ENCODE data around the gene MYOM3.
A peak's percentile ranks its signal among the peaks of the same experiment; 100 is the strongest.

The MYOM3 gene

GRCh38 chr1:24095140-24095859 lies 16.6 kb downstream of the MYOM3 start:
- Histone ChIP-seq H3K4me3 (ENCODE audit: low read depth, low read length) (no peak overlapping the region), H3K27me3 (ENCODE audit: control insufficient read depth, insufficient read depth, low read length) (no peaks in the 10 kb centered on the region), H3K9ac (ENCODE audit: low read depth, low read length) (no peak overlapping the region; the same call in 1 of the 2 replicates), H3K4me1 (ENCODE audit: control insufficient read depth, insufficient read depth, low read length) (peaks cover 10% of the 10 kb centered on the region; the same call in 1 of the 2 replicates), H3K36me3 (ENCODE audit: control insufficient read depth, insufficient read depth, low read length) (no peaks in the 10 kb centered on the region), H3K27ac (ENCODE audit: low read depth, low read length) (no peak overlapping the region), H3K9me3 (ENCODE audit: control insufficient read depth, insufficient read depth, low read length) (no peaks in the 10 kb centered on the region)

GRCh38 chr1:24094554-24094953 lies 17.4 kb downstream of the MYOM3 start:
- no peaks in the 10 kb centered on the region for H3K36me3 ChIP-seq (ENCODE audit: control insufficient read depth, insufficient read depth, low read length)
- H3K4me1 ChIP-seq (ENCODE audit: control insufficient read depth, insufficient read depth, low read length): peaks cover 10% of the 10 kb centered on the region; the same call in 1 of the 2 replicates
- no peaks in the 10 kb centered on the region for H3K27me3 ChIP-seq (ENCODE audit: control insufficient read depth, insufficient read depth, low read length)
- no peak overlapping the region for H3K4me3 ChIP-seq (ENCODE audit: low read depth, low read length)
- no peak overlapping the region for H3K27ac ChIP-seq (ENCODE audit: low read depth, low read length)
- H3K9ac ChIP-seq (ENCODE audit: low read depth, low read length): peak overlapping the region; percentile 11; the same call in 1 of the 2 replicates
- H3K9me3 ChIP-seq (ENCODE audit: control insufficient read depth, insufficient read depth, low read length): no peaks in the 10 kb centered on the region

DNA sequence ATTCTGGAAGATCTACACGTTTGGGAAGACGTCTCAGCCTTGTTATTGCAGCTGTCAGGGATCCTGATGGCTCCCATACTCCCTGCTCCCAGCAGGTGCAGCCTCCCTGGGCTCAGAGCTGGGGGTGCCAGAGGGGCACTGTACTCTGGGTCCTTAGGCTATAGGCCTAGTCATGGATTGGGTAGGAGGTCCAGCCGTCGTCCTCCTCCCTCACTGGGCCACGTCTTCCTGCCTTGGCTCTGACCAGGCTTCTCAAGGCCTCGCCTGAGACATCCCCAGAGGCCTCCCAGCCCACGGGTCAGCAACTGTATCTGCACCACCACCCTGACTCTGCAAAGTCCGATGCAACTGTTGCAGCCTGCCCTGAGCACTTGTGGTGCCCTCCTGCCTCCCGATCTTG lies 18.2 kb downstream of the MYOM3 start:
- H3K36me3 ChIP-seq (ENCODE audit: control insufficient read depth, insufficient read depth, low read length): no peaks in the 10 kb centered on the region
- no peak overlapping the region for H3K27ac ChIP-seq (ENCODE audit: low read depth, low read length)
- no peaks in the 10 kb centered on the region for H3K27me3 ChIP-seq (ENCODE audit: control insufficient read depth, insufficient read depth, low read length)
- H3K9ac ChIP-seq (ENCODE audit: low read depth, low read length): no peak overlapping the region
- no peaks in the 10 kb centered on the region for H3K9me3 ChIP-seq (ENCODE audit: control insufficient read depth, insufficient read depth, low read length)
- H3K4me1 ChIP-seq (ENCODE audit: control insufficient read depth, insufficient read depth, low read length): peaks cover 10% of the 10 kb centered on the region; the same call in 1 of the 2 replicates
- H3K4me3 ChIP-seq (ENCODE audit: low read depth, low read length): no peak overlapping the region

- Histone ChIP-seq H3K9ac (ENCODE audit: low read depth, low read length) (no peak overlapping the region), H3K27ac (ENCODE audit: low read depth, low read length) (no peak overlapping the region), H3K4me3 (ENCODE audit: low read depth, low read length) (no peak overlapping the region), H3K27me3 (ENCODE audit: control insufficient read depth, insufficient read depth, low read length) (no peaks in the 10 kb centered on the region), H3K36me3 (ENCODE audit: control insufficient read depth, insufficient read depth, low read length) (no peaks in the 10 kb centered on the region), H3K4me1 (ENCODE audit: control insufficient read depth, insufficient read depth, low read length) (peaks cover 10% of the 10 kb centered on the region; the same call in 1 of the 2 replicates), H3K9me3 (ENCODE audit: control insufficient read depth, insufficient read depth, low read length) (no peaks in the 10 kb centered on the region)
Measured at GRCh38 chr1:24092979-24093378, 19.0 kb downstream of the MYOM3 start.

- H3K4me3 ChIP-seq (ENCODE audit: low read depth, low read length): no peak overlapping the region
- H3K36me3 ChIP-seq (ENCODE audit: control insufficient read depth, insufficient read depth, low read length): no peaks in the 10 kb centered on the region
- no peaks in the 10 kb centered on the region for H3K9me3 ChIP-seq (ENCODE audit: control insufficient read depth, insufficient read depth, low read length)
- no peaks in the 10 kb centered on the region for H3K27me3 ChIP-seq (ENCODE audit: control insufficient read depth, insufficient read depth, low read length)
- H3K27ac ChIP-seq (ENCODE audit: low read depth, low read length): no peak overlapping the region
- H3K9ac ChIP-seq (ENCODE audit: low read depth, low read length): no peak overlapping the region
- H3K4me1 ChIP-seq (ENCODE audit: control insufficient read depth, insufficient read depth, low read length): peaks cover 10% of the 10 kb centered on the region; the same call in 1 of the 2 replicates
Measured at GRCh38 chr1:24091971-24092482, 19.9 kb downstream of the MYOM3 start.

DNA sequence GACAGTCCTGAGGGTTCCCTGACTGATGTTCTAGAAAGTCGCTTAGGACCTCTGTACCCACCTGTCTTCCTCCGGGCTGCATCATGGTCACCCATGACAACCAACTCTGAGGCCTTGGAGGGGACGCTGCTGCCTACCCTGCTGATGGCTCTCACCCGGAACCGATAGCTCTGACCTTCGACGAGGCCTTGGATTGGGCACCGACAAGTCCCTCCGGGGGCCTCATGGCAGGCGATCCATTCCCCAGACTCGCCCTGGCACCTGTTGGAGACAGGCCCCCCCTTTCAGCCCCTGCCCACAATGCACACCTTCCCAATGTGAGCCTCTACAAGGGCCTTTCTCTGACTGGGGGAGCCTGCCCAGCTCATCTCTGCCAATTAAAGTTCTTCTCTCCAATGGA lies 21.2 kb downstream of the MYOM3 start:
- Histone ChIP-seq H3K9me3 (ENCODE audit: control insufficient read depth, insufficient read depth, low read length) (no peaks in the 10 kb centered on the region), H3K4me1 (ENCODE audit: control insufficient read depth, insufficient read depth, low read length) (peaks cover 10% of the 10 kb centered on the region; the same call in 1 of the 2 replicates), H3K27ac (ENCODE audit: low read depth, low read length) (no peak overlapping the region), H3K36me3 (ENCODE audit: control insufficient read depth, insufficient read depth, low read length) (no peaks in the 10 kb centered on the region), H3K27me3 (ENCODE audit: control insufficient read depth, insufficient read depth, low read length) (no peaks in the 10 kb centered on the region), H3K9ac (ENCODE audit: low read depth, low read length) (no peak overlapping the region), H3K4me3 (ENCODE audit: low read depth, low read length) (no peak overlapping the region)

DNA sequence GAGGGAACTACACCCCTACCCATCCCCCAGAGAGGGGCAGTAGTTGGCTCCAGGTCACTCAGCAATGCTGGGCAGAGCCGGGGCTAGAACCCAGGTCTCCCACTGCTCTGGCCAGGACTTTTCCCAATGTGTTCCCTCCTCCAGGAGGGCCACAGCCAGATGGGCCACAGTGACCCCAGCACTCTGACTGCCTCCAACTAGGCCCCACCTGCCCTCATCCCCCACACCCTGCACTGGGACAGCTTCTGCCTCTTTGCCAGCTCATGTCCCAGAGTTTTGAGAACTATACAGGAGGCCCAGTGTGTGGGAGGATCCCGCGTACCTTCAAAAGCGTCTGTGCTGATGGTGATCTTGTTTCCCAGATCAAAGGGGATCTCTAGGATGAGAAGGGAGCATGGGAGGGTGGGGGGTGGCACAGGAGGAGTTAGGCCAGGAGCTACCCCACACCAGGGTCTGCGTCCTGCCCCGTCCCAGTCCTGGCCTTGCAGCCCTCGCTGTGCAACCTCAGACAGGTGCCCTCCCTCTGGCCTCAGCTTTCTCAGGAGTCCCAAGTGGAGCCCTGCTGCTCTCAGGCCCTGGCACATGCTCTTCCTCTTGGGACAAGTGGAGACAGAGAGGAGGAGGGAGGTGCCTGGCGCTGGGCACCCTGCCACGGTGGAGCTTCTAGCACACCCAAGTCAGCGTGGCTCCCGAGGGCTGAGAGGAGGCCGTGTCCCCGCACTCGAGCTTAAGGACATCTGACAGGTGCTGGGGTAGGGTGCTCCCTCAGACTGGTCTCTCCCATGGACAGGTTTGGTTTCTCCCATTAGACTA lies 22.0 kb downstream of the MYOM3 start:
- H3K4me3 ChIP-seq (ENCODE audit: low read depth, low read length): no peak overlapping the region
- H3K27ac ChIP-seq (ENCODE audit: low read depth, low read length): no peak overlapping the region
- no peaks in the 10 kb centered on the region for H3K9me3 ChIP-seq (ENCODE audit: control insufficient read depth, insufficient read depth, low read length)
- H3K4me1 ChIP-seq (ENCODE audit: control insufficient read depth, insufficient read depth, low read length): peaks cover 3% of the 10 kb centered on the region; the same call in 1 of the 2 replicates
- H3K27me3 ChIP-seq (ENCODE audit: control insufficient read depth, insufficient read depth, low read length): no peaks in the 10 kb centered on the region
- no peaks in the 10 kb centered on the region for H3K36me3 ChIP-seq (ENCODE audit: control insufficient read depth, insufficient read depth, low read length)
- no peak overlapping the region for H3K9ac ChIP-seq (ENCODE audit: low read depth, low read length)

DNA sequence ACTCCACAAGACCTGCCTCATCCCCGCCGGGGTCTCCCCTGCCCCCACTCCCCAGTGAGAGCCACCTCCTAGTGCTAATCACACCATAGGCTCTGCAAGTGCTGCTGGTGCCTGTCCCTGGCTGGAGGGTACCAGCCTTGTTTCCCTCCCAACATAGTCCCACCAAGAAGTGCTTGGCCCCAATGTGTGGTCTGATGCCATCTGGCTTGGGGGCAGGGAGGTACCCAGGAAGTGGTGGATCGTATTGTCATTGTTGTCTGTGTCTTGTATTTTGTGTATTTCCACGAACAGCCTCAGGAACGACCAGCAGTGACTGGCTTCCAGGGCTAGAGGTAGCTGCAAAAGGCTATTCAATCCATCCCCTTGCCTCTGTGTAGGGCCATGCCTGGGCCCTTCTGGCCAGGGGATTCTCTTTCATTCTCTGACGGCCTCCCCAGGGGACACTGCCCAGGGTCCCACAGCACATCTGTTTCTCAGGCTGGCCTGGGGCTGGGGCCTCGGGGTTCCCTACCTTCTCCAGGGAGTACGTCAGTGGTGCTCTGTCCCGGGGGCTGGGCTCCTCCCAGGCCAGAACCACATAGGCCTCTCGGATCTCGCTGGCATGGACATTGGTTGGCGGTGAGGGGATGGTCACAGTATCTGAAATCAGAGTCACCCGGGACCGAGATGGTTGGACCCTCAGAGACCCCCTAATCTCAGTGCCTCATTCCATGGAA lies 22.8 kb downstream of the MYOM3 start:
- Histone ChIP-seq H3K9ac (ENCODE audit: low read depth, low read length) (no peak overlapping the region), H3K27ac (ENCODE audit: low read depth, low read length) (no peak overlapping the region), H3K27me3 (ENCODE audit: control insufficient read depth, insufficient read depth, low read length) (no peaks in the 10 kb centered on the region), H3K4me1 (ENCODE audit: control insufficient read depth, insufficient read depth, low read length) (no peaks in the 10 kb centered on the region), H3K4me3 (ENCODE audit: low read depth, low read length) (no peak overlapping the region), H3K36me3 (ENCODE audit: control insufficient read depth, insufficient read depth, low read length) (no peaks in the 10 kb centered on the region), H3K9me3 (ENCODE audit: control insufficient read depth, insufficient read depth, low read length) (no peaks in the 10 kb centered on the region)

DNA sequence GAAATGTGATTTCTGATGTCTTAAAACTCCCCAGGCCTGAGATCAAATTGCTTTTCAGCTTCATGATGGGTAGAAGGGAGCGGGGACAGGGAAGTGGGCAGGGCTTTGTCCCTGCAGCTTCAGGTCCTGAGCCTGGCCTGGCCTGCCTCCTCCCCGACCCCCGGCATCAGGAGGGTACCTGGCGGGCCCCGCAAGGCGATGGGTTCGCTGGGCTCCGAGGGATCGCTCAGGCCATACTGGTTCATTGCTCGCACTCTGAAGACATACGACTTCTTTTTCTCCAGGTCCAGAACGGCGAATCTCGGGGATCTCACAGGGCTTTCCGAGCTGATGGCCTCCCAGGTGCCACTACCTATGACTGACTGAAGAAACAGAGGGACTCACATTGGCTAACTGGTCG lies 25.5 kb downstream of the MYOM3 start:
- Histone ChIP-seq H3K4me3 (ENCODE audit: low read depth, low read length) (no peak overlapping the region), H3K36me3 (ENCODE audit: control insufficient read depth, insufficient read depth, low read length) (no peaks in the 10 kb centered on the region), H3K9ac (ENCODE audit: low read depth, low read length) (no peak overlapping the region), H3K27me3 (ENCODE audit: control insufficient read depth, insufficient read depth, low read length) (no peaks in the 10 kb centered on the region), H3K9me3 (ENCODE audit: control insufficient read depth, insufficient read depth, low read length) (no peaks in the 10 kb centered on the region), H3K4me1 (ENCODE audit: control insufficient read depth, insufficient read depth, low read length) (no peaks in the 10 kb centered on the region), H3K27ac (ENCODE audit: low read depth, low read length) (no peak overlapping the region)

DNA sequence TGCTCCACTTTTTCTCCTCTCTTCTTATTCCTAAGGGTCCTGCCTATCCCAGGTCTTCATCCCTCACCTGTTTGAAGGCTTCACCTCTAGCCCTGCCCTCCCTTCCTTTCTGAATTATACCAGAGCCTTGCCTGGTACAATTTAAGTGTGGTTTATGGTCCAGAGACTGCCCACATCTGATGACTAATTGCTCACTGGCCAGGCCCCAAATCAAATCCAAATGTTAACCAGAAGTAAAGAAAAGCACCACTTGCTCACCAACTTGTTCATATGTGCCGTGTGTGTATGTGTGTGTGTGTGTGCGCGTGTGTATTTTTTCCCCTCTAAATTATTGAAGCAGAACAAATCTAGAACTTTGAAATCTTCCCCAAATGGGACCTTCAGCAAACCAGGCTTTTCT lies 26.4 kb downstream of the MYOM3 start:
- no peaks in the 10 kb centered on the region for H3K36me3 ChIP-seq (ENCODE audit: control insufficient read depth, insufficient read depth, low read length)
- H3K9me3 ChIP-seq (ENCODE audit: control insufficient read depth, insufficient read depth, low read length): no peaks in the 10 kb centered on the region
- H3K4me1 ChIP-seq (ENCODE audit: control insufficient read depth, insufficient read depth, low read length): no peaks in the 10 kb centered on the region
- H3K9ac ChIP-seq (ENCODE audit: low read depth, low read length): no peak overlapping the region
- no peaks in the 10 kb centered on the region for H3K27me3 ChIP-seq (ENCODE audit: control insufficient read depth, insufficient read depth, low read length)
- no peak overlapping the region for H3K27ac ChIP-seq (ENCODE audit: low read depth, low read length)
- H3K4me3 ChIP-seq (ENCODE audit: low read depth, low read length): no peak overlapping the region

Measured in HUES48 (cell line).